PFSK-1 (cell line): ENCODE results near the gene ANKMY2.

ENCODE experiments used
- FOXP2 ChIP-seq: optimal IDR thresholded peaks from 2 replicates; pipeline ENCODE3; 2011; ENCODE audit warnings: borderline replicate concordance, control low read depth, inconsistent platforms; ENCODE audit not compliant: insufficient read depth; ENCODE audit errors: extremely low read length, extremely low read depth
- POLR2AphosphoS5 ChIP-seq: IDR thresholded peaks from 2 replicates; pipeline ENCODE4 v1.6.1; 2012; ENCODE audit warnings: low read depth, mild to moderate bottlenecking, control low read depth, low read length, moderate library complexity
- REST ChIP-seq, 2 experiments: IDR thresholded peaks; 2 replicates each; pipeline versions ENCODE4 v1.6.1 to v1.8.0; 2011 to 2012; ENCODE audit warnings: low read depth in 2 of 2, low read length in 2 of 2, control low read depth in 1 of 2, inconsistent platforms in 1 of 2, mild to moderate bottlenecking in 1 of 2, moderate library complexity in 1 of 2; ENCODE audit not compliant: insufficient read depth in 1 of 2
- SIN3A ChIP-seq: IDR thresholded peaks from 2 replicates; pipeline ENCODE4 v1.6.1; 2012; ENCODE audit warnings: mild to moderate bottlenecking, low read length, moderate library complexity, borderline replicate concordance; ENCODE audit not compliant: insufficient read depth
- TAF1 ChIP-seq: IDR thresholded peaks from 2 replicates; pipeline ENCODE4 v1.6.1; 2012; ENCODE audit warnings: low read length, control low read depth, borderline replicate concordance; ENCODE audit not compliant: insufficient read depth

ANKMY2 gene

GRCh38 chr7:16648551-16648950, 3.0 kb upstream of the ANKMY2 start:
- TF ChIP-seq SIN3A (no peak), FOXP2 (no peak), REST (IDR thresholded peaks at IDR 0.05; ENCODE audit: insufficient read depth in 1 of 2, low read depth in 2 of 2, low read length in 2 of 2) (no peak), POLR2AphosphoS5 (no peak), TAF1 (no peak)

- no peak for TF ChIP-seq POLR2AphosphoS5
- TF ChIP-seq TAF1 = no peak
- no peak for TF ChIP-seq FOXP2
Observed at GRCh38 chr7:16647435-16647960, 1.9 kb upstream of the ANKMY2 start.

GRCh38 chr7:16646472-16647072, 1.0 kb upstream of the ANKMY2 start:
- no peak; the same call in 1 of the 2 replicates for TF ChIP-seq POLR2AphosphoS5
- TF ChIP-seq TAF1 = no peak
- TF ChIP-seq FOXP2 = no peak
- TF ChIP-seq SIN3A = peak; percentile 16; the same call in 1 of the 2 replicates
- no peak for TF ChIP-seq REST (IDR thresholded peaks at IDR 0.05; ENCODE audit: insufficient read depth in 1 of 2, low read depth in 2 of 2, low read length in 2 of 2)

- TF ChIP-seq TAF1 (no peak), POLR2AphosphoS5 (no peak), FOXP2 (no peak), REST (IDR thresholded peaks at IDR 0.05; ENCODE audit: insufficient read depth in 1 of 2, low read depth in 2 of 2, low read length in 2 of 2) (no peak), SIN3A (no peak)
Observed at GRCh38 chr7:16644636-16645592, 640 bp downstream of the ANKMY2 start.

- TF ChIP-seq SIN3A (no peak), REST (IDR thresholded peaks at IDR 0.05; ENCODE audit: insufficient read depth in 1 of 2, low read depth in 2 of 2, low read length in 2 of 2) (no peak), TAF1 (no peak), POLR2AphosphoS5 (no peak), FOXP2 (no peak)
Observed at GRCh38 chr7:16644157-16644556, 1.4 kb downstream of the ANKMY2 start.
